ENCODE data around the gene PRRG2.
A peak's percentile ranks its signal among the peaks of the same experiment; 100 is the strongest.

Gene PRRG2

DNA sequence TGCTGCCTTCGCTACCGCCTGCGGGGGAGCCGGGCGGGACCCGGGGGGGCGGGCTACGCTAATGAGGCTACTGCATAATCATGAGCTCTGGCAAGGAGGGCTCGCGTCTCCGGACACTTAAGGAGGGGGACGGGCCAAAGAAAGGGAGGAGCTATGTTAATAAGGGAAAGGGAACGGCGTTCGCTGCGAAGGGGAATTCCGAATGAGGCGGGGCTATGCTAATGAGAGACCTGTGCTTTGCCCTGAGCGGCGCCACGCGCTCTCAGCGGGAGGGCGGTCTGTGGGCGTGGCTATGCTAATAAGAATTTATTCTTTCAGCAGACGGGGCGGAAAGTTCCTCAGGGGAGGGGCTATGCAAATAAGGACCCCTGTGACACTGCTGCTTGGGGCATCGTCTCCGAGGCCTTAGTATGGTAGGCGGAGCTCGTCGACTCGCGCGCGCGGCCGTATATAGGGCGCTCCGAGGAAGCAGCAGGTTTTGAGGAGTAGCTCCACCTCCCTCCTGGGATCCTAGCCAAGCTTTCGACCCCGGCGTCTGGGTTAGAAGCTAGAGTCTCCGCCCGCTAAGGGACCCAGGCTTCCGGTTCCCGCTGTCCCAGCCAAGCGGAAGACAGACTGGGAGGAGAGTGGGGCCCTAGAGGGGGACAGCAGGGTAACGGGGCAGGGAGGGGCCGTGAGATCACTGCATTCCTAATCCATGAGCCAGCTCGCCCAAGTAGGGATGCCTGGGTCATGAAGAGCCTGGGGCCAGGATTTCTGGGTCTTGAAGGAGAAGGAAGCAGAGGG, 59.2 kb downstream of the PRRG2 start, which contains the start of gene RRAS:
RRAS (minus strand) TSS at position 31 of the 786 bp plus-strand sequence. CDS start 45 bp downstream, outside the sequence.
- TF ChIP-seq GATA1 (IDR thresholded peaks at IDR 0.05; ENCODE audit: low read depth, low read length) (no peak), POLR2A (IDR thresholded peaks at IDR 0.05; ENCODE audit: low read length) (peak; percentile 91)
- peak; percentile 100 for DNase-seq
